Brain microvascular endothelial cell (primary cell): Measurements from ENCODE around the gene ANO10.
"Not testable (repeated sequence)": the region's sequence is repeated elsewhere in the genome, so short reads cannot be mapped to it uniquely, and the experiment has no call there.

Experiments
- DNase-seq: peaks from one replicate; pipeline ENCODE4 v3.0.0-alpha.2; 2020
- H3K27ac ChIP-seq: fragments of 250-450 bp; sonication (Bioruptor Pico); 2 replicates; pipeline ENCODE4 v1.5.1; 2020; ENCODE audit warnings: mild to moderate bottlenecking, moderate library complexity
- H3K27me3 ChIP-seq: fragments of 250-450 bp; sonication (Bioruptor Pico); replicated peaks from 2 replicates; pipeline ENCODE4 v1.5.1; 2020; ENCODE audit warnings: mild to moderate bottlenecking
- H3K36me3 ChIP-seq: fragments of 250-450 bp; sonication (Bioruptor Pico); replicated peaks from 2 replicates; pipeline ENCODE4 v1.5.1; 2020; ENCODE audit warnings: mild to moderate bottlenecking
- H3K4me3 ChIP-seq: 2 replicates; pipeline ENCODE4 v1.5.1; 2011; ENCODE audit warnings: low read depth, mild to moderate bottlenecking, control low read depth, low read length, moderate library complexity
- in situ Hi-C: cut with HindIII; loops from 2 replicates; pipeline ENCODE4 v1.10.0; 2017; ENCODE audit warnings: low sequenced_read_pairs, low pct_ligation_motif_present
- TF ChIP-seq, protein P1 (sequence below): IDR thresholded peaks from 2 replicates; pipeline ENCODE4 v1.5.1; 2011; ENCODE audit warnings: low read depth, mild to moderate bottlenecking, moderate library complexity, low read length, control low read depth, inconsistent platforms; ENCODE audit errors: missing control alignments

Gene ANO10

DNA sequence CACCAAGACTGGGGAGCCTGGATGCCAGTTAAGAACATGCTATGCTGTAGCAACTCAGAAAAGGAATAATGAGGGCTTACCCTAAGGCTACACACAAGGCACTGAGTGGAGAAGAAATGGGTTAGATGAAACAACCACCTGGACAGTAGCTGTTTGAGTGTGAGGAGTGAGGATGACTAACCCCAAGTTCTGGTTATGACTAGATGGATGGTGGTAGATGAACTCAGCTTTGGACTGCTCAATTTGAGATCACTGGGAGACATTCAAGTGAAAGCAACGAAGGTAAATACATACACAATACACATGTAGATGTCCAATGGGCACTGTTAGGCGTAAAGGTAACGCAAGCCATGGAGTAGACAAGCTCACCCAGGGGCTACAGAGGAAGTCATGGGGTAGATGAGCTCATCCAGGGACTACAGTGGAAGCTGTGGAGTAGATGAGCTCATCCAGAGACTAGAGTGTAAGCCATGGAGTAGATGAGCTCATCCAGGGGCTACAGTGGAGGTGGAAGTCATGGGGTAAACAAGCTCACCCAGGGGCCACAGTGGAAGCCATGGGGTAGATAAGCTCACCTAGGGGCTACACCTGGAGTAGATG is 98.3 kb downstream of the ANO10 start:
- peak; percentile 28 for DNase-seq

DNA sequence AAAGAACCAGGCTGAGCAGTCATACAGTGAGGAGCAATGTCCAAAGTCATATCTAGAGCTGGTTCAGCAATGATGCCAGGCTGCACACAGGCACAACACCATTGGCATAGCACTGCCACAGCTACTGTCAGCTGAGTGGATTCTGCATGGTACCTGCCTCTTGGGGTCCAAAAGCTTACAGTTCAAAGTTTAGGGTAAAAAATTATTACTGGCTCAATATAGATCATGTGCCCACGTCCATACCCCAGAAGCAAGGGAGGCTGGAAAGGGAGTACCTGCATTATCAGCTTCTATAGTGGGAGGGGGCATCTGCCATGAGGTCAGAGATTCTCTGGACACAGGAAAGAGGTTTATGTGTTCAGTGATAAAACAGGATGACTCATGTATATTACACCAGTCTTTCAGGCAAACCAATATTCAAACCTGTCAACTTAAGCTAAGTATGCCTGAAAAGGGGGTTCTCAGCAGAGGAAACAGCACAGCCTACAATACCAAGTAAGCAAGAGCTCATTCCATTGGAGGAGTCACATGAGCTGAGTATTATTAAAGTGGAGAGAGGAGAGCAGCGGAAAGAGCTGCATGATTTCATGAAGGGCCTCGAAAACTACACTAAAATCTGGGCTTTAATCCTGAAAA is 99.0 kb downstream of the ANO10 start:
- no peaks in the 10 kb centered on the region for H3K36me3 ChIP-seq
- H3K27me3 ChIP-seq = no peaks in the 10 kb centered on the region
- in situ Hi-C loops = no loop called here
- no peak overlapping the region for H3K27ac ChIP-seq
- H3K4me3 ChIP-seq = no peak overlapping the region
- DNase-seq = no peak
- TF ChIP-seq, protein P1, sequence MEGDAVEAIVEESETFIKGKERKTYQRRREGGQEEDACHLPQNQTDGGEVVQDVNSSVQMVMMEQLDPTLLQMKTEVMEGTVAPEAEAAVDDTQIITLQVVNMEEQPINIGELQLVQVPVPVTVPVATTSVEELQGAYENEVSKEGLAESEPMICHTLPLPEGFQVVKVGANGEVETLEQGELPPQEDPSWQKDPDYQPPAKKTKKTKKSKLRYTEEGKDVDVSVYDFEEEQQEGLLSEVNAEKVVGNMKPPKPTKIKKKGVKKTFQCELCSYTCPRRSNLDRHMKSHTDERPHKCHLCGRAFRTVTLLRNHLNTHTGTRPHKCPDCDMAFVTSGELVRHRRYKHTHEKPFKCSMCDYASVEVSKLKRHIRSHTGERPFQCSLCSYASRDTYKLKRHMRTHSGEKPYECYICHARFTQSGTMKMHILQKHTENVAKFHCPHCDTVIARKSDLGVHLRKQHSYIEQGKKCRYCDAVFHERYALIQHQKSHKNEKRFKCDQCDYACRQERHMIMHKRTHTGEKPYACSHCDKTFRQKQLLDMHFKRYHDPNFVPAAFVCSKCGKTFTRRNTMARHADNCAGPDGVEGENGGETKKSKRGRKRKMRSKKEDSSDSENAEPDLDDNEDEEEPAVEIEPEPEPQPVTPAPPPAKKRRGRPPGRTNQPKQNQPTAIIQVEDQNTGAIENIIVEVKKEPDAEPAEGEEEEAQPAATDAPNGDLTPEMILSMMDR = no peak

More for the DNA sequence above, 98.3 kb downstream of the ANO10 start:
- Histone ChIP-seq H3K27me3 (no peaks in the 10 kb centered on the region), H3K36me3 (no peaks in the 10 kb centered on the region), H3K4me3 (no peak overlapping the region), H3K27ac (no peak overlapping the region)
- in situ Hi-C loops = no loop called here
- TF ChIP-seq, protein P1 = no peak

GRCh38 chr3:43521941-43522340 is 99.9 kb downstream of the ANO10 start:
- no peak for DNase-seq
- Histone ChIP-seq H3K36me3 (no peaks in the 10 kb centered on the region), H3K27me3 (no peaks in the 10 kb centered on the region), H3K27ac (no peak overlapping the region), H3K4me3 (no peak overlapping the region)
- TF ChIP-seq, protein P1 = no peak
- in situ Hi-C loops = no loop called here

DNA sequence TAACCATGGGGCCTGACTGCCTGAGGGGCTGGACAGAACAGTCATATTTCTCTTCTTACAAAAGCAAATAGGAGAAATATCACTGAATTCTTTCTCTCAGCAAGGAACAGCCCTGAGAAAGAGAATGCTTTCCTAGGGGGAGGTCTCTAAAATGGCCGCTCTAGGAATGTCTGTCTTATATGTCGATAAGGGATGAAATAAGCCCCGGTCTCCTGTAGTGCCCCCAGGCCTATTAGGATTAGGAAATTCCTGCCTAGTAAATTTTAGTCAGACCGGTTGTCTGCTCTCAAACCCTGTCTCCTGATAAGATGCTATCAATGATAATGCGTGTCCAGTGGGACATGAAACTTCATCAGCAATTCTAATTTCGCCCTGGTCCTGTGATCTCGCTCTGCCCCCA is 103.3 kb downstream of the ANO10 start:
- H3K36me3 ChIP-seq, H3K27ac ChIP-seq, H3K4me3 ChIP-seq, in situ Hi-C loops, H3K27me3 ChIP-seq, DNase-seq: not testable (repeated sequence)

DNA sequence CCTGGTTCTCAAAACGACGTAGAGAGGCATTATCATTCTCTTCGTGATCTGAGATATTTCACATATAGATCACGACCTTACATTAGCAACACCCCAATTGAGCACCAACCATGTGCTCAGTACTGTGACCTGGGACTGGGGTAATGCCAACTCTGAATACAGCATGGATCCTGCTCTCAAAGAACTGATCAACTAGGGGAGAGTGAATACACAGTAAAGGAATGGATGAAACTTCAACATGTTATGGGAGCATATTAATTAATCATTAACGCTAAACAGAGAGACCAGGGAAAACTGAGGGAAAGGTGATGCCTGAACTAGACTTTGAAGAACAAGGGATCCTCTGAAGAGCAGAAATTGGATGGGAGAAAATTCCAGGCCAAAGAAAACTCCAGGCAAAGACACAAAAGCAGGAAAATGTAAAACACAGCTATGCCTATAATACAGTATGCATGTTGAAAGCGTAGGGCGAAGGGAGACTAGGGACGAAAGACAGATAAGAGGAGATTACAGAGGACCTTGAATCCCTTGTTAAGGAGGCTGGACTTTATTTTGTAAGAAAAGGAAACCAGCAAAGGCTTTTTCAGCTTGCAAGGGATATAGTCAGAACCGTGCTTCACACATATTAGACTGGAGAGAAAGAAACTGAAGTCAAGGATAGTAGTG is 105.7 kb downstream of the ANO10 start:
- TF ChIP-seq, protein P1 = no peak

DNA sequence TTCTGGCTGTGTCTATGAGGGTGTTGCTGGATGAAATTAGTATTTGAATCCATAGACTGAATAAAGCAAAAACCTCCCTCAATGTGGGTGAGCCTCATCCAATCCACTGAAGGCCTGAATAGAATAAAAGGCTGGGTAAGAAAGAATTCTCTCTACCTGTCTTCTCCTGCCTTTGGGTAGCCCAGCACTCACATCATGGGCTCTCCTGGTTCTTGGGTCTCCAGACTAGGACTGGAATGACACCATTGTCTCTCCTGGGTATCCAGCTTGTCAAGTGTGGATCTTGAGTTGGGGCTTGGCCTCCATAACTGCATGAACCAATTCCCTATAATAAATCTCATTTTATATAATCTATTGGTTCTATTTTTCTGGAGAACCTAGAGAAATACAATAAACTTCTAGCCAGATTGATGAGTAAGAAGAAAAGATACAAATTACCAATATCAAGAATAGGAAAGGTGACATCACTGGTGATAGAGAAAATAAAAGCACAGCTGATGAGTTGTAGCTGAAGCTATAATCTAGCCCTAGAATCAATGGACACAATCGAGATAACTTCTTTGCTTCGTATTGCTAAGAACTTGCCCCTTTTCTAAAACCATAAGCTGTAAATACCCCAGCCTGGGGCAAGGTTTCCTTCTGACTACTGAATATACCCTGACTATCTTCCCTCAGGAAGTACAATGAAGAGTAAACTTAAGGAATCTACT is 106.4 kb downstream of the ANO10 start:
- in situ Hi-C loops = no loop called here
- Histone ChIP-seq H3K27ac (no peak overlapping the region), H3K4me3 (no peak overlapping the region), H3K36me3 (no peaks in the 10 kb centered on the region), H3K27me3 (no peaks in the 10 kb centered on the region)
- TF ChIP-seq, protein P1 = no peak
- no peak for DNase-seq

More for the DNA sequence above, 105.7 kb downstream of the ANO10 start:
- H3K27me3 ChIP-seq = no peaks in the 10 kb centered on the region
- DNase-seq = no peak
- no peak overlapping the region for H3K4me3 ChIP-seq
- in situ Hi-C loops = no loop called here
- H3K27ac ChIP-seq = no peak overlapping the region
- H3K36me3 ChIP-seq = no peaks in the 10 kb centered on the region
